Lung (tissue), 12 donors: ENCODE results near the gene NTN1. TPM values are rescaled to one million over a fixed set of nuclear protein-coding genes. Genes with fewer than 3 reads are reported as not detected.

Experiments
- ATAC-seq: fragments of 200-7000 bp; cut with Tn5 transposase; one replicate; pipeline ENCODE4 v1.9.1; 2020; ENCODE audit warnings: moderate number of reproducible peaks; ENCODE audit not compliant: insufficient read depth, low FRiP score
- DNase-seq, 3 donors: peaks; one replicate each; pipeline ENCODE4 v3.0.0-alpha.2; 2013 to 2017
- H3K27ac ChIP-seq, 2 donors: one replicate each; pipeline ENCODE4 v1.5.1; 2013; ENCODE audit warnings: mild to moderate bottlenecking in 2 of 2, moderate library complexity in 2 of 2, control low read depth in 1 of 2, inconsistent platforms in 1 of 2, low read depth in 1 of 2, low read length in 1 of 2
- H3K27me3 ChIP-seq, 3 donors: one replicate each; pipeline ENCODE4 v1.5.1; 2013; ENCODE audit warnings: low read length in 2 of 3; ENCODE audit not compliant: control insufficient read depth in 3 of 3, insufficient read depth in 3 of 3
- H3K36me3 ChIP-seq, 4 donors: one replicate each; pipeline ENCODE4 v1.5.1; 2013; ENCODE audit warnings: low read length in 4 of 4, mild to moderate bottlenecking in 1 of 4, moderate library complexity in 1 of 4; ENCODE audit not compliant: control insufficient read depth in 4 of 4, insufficient read depth in 4 of 4
- H3K4me1 ChIP-seq, 5 donors: one replicate each; pipeline ENCODE4 v1.5.1; 2013; ENCODE audit warnings: low read length in 5 of 5, mild to moderate bottlenecking in 2 of 5, moderate library complexity in 1 of 5; ENCODE audit not compliant: control insufficient read depth in 5 of 5, insufficient read depth in 5 of 5
- H3K4me3 ChIP-seq: one replicate; pipeline ENCODE4 v1.5.1; 2013; ENCODE audit warnings: mild to moderate bottlenecking, control low read depth, moderate library complexity
- H3K9ac ChIP-seq, 2 donors: one replicate each; pipeline ENCODE4 v1.5.1; 2013; ENCODE audit warnings: low read length in 2 of 2, control low read depth in 1 of 2; ENCODE audit not compliant: insufficient read depth in 1 of 2
- H3K9me3 ChIP-seq, 4 donors: one replicate each; pipeline ENCODE4 v1.5.1; 2013; ENCODE audit warnings: low read length in 3 of 4, mild to moderate bottlenecking in 1 of 4, moderate library complexity in 1 of 4; ENCODE audit not compliant: control insufficient read depth in 4 of 4, insufficient read depth in 3 of 4
- WGBS, 2 donors: extraction: QIAGEN DNeasy Blood & Tissue Kit; methylation state at CpG; one replicate each; pipeline ENCODE4 v1.1.7; 2013; 5-methylcytosine and 5-hydroxymethylcytosine counted together
- polyA plus RNA-seq, 2 donors: library from polyadenylated mRNA; stranded (reverse); fragments of 200-250 nt; gene quantifications; one replicate each; pipeline ENCODE4 v1.2.1, GENCODE V29; 2013
- total RNA-seq, 2 donors: library from RNA; depleted of rRNA in 1 of 2; stranded (reverse); fragments of >200 nt in 1 of 2; gene quantifications; one replicate each; pipeline ENCODE4 v1.2.1, GENCODE V29; 2014 to 2021
- TF ChIP-seq, protein P1 (sequence below): IDR thresholded peaks from 2 replicates; pipeline ENCODE4 v1.5.1; 2012; ENCODE audit warnings: mild to moderate bottlenecking; ENCODE audit errors: control extremely low read depth, extremely low read depth
- donor health status: control.
- donor health status: control.
- donor health status: Bipolar disorder and iron deficiency.
- donor health status: healthy.
- donor health status: DM: yes; HTN: yes; CAD: no.

Gene NTN1
- total and polyA plus RNA-seq, 4 donors: 3.6 to 17.1 (median 7.8) TPM

GRCh38 chr17:9158544-9159452 lies 137.5 kb downstream of the NTN1 start:
- DNase-seq: no peak
- Histone ChIP-seq H3K36me3 (no peaks in the 10 kb centered on the region), H3K4me3 (no peak overlapping the region), H3K27me3 (peaks cover 0 to 3% (median 0%) of the 10 kb centered on the region in 3 donors), H3K9ac (no peak overlapping the region), H3K9me3 (peaks cover 0 to 4% (median 2%) of the 10 kb centered on the region in 4 donors), H3K27ac (no peak overlapping the region), H3K4me1 (peaks cover 0 to 12% (median 2%) of the 10 kb centered on the region in 5 donors)
- 89% methylated on average over 6 of the region's 6 CpGs for WGBS, 2 donors
- TF ChIP-seq, protein P1, sequence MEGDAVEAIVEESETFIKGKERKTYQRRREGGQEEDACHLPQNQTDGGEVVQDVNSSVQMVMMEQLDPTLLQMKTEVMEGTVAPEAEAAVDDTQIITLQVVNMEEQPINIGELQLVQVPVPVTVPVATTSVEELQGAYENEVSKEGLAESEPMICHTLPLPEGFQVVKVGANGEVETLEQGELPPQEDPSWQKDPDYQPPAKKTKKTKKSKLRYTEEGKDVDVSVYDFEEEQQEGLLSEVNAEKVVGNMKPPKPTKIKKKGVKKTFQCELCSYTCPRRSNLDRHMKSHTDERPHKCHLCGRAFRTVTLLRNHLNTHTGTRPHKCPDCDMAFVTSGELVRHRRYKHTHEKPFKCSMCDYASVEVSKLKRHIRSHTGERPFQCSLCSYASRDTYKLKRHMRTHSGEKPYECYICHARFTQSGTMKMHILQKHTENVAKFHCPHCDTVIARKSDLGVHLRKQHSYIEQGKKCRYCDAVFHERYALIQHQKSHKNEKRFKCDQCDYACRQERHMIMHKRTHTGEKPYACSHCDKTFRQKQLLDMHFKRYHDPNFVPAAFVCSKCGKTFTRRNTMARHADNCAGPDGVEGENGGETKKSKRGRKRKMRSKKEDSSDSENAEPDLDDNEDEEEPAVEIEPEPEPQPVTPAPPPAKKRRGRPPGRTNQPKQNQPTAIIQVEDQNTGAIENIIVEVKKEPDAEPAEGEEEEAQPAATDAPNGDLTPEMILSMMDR: no peak
- no peak for ATAC-seq

GRCh38 chr17:9162275-9162985 lies 141.1 kb downstream of the NTN1 start:
- Histone ChIP-seq H3K27me3 (peaks cover 0 to 2% (median 0%) of the 10 kb centered on the region in 3 donors), H3K4me3 (no peak overlapping the region), H3K4me1 (peaks cover 0 to 12% (median 0%) of the 10 kb centered on the region in 5 donors), H3K36me3 (no peaks in the 10 kb centered on the region), H3K27ac (no peak overlapping the region), H3K9ac (no peak overlapping the region), H3K9me3 (peaks cover 0 to 4% (median 1%) of the 10 kb centered on the region in 4 donors)
- ATAC-seq (no peak), DNase-seq (no peak)
- 86 to 93% methylated on average over 31 of the region's 31 CpGs for WGBS, 2 donors
- TF ChIP-seq, protein P1: no peak

DNA sequence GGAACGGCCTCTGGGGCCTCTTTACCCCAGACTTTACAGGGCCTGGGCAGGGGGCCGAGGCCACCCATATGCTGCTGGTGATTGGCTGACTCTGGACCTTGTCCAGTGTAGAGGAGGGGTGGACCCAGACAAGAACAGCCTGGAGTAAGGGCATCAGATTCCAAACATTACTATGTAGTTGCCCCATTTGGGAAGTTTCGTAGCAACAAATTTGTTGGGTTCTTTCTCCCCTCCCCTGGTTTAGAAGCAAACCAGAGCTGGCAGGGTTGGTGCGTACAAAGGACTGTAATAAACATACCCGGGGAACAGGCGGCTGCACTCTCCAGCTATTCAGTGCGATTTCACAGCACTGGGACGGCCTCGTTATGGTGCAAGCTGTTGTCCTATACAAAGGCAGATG lies 145.5 kb downstream of the NTN1 start:
- H3K9ac ChIP-seq: no peak overlapping the region
- ATAC-seq (no peak), DNase-seq (no peak)
- H3K27ac ChIP-seq: no peak overlapping the region
- WGBS, 2 donors: 85 to 92% methylated on average over 9 of the region's 9 CpGs
- H3K4me3 ChIP-seq: no peak overlapping the region
- TF ChIP-seq, protein P1: no peak
- peaks cover 0 to 14% (median 0%) of the 10 kb centered on the region in 5 donors for H3K4me1 ChIP-seq
- H3K27me3 ChIP-seq: peaks cover 0 to 9% (median 0%) of the 10 kb centered on the region in 3 donors
- no peaks in the 10 kb centered on the region for H3K9me3 ChIP-seq
- H3K36me3 ChIP-seq: no peaks in the 10 kb centered on the region
